GM18526 (cell line): Measurements from ENCODE around the gene YWHAQ.

Experiments
- POLR2A ChIP-seq: IDR thresholded peaks from 3 replicates; pipeline ENCODE4 v1.6.1; 2011; ENCODE audit not compliant: insufficient read length; ENCODE audit errors: extremely low read depth

YWHAQ gene

DNA sequence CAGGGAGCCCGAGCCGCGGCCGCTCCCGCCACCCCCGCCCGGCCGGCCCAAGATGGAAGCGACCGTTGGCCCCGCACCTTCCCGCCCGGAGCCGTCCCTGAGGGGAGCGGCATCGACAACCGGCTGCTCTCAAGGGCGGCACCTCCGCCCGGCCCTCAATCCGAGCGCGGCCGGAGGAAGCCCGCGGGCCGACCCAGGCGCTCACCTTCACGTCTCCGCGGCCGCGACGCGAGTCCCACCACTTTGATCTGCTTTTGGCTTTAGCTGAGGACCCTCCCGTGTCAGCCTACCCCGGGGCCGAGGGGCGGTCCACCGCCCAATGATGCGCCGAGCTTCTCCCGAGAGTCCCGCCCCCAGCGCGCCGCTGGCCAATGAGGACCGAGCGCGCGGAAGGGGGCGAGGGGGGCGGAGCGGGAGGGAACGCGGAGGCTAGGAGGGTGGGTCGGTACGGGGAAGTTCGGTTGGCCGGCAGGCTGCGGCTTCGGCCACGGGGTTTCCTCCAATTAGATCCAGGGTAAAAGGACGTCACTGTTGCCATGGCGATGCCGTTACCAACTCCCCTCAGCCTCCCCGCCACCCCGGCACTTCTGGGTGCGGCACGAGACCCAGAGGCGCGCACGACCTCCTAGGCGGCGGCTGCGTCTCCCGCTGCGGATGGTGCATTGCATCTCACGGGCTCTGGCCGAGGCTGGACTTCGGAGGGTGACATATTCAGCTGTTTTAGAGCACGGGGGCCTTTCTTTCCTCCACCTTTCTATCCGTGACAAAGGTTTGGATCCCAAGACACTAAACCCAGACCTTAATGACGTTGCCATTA is at the start of gene YWHAQ:
Gene YWHAQ, minus strand, starts transcription at position 262 of the 817 bp plus-strand sequence. CDS start 545 bp downstream, outside the sequence.
- TF ChIP-seq POLR2A: peak; percentile 97

DNA sequence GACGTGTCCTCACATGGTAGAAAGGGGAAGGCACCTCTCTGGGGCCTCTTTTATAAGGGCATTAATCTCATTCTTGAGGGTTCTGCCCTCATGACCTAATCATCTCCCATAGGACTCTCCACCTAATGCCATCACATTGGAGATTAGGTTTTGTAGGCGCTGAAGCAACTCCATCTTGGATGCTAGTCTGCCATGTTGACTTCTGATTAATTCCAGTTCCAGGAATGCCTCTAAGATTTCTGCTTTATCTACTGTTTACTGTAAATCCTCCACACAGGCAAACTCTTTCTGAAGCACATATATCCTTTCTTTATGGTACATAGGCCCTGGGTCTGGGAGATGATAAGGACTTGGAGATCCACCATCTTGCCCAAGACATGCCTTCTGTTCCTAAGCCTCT is 49.3 kb upstream of the YWHAQ start:
- TF ChIP-seq POLR2A: no peak

DNA sequence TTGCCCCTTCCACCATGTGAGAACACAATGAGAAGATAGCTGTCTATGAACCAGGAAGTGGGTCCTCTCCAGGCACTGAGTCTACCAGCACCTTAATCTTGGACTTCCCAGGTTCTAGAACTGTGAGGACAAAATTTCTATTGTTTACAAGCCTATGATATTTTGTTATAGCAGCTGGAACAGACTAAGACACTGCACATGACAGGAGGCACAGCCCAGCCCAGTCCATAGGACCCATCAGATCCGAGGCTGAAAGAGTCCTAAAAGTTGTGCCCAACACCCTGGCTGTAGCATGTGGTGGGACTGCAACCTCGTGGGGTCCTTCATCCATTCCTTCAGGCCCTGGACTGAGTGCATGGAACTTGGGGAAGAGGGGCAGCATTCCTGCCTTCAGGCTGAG is 48.4 kb upstream of the YWHAQ start:
- TF ChIP-seq POLR2A: no peak

DNA sequence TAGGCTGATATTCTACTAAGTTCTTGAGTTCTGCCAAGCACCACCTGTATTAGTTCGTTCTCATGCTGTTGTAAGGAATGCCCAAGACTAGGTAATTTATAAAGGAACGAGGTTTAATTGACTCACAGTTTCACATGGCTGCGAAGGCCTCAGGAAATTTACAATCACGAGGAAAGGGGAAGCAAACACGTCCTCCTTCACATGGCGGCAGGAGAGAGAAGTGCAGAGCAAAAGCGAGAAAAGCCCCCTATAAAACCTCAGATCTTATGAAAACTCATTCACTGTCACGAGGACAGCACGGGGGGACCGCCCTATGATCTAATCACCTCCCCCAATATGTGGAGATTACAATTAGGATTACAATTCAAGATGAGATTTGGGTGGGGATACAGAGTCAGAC is 47.7 kb upstream of the YWHAQ start:
- no peak for TF ChIP-seq POLR2A

DNA sequence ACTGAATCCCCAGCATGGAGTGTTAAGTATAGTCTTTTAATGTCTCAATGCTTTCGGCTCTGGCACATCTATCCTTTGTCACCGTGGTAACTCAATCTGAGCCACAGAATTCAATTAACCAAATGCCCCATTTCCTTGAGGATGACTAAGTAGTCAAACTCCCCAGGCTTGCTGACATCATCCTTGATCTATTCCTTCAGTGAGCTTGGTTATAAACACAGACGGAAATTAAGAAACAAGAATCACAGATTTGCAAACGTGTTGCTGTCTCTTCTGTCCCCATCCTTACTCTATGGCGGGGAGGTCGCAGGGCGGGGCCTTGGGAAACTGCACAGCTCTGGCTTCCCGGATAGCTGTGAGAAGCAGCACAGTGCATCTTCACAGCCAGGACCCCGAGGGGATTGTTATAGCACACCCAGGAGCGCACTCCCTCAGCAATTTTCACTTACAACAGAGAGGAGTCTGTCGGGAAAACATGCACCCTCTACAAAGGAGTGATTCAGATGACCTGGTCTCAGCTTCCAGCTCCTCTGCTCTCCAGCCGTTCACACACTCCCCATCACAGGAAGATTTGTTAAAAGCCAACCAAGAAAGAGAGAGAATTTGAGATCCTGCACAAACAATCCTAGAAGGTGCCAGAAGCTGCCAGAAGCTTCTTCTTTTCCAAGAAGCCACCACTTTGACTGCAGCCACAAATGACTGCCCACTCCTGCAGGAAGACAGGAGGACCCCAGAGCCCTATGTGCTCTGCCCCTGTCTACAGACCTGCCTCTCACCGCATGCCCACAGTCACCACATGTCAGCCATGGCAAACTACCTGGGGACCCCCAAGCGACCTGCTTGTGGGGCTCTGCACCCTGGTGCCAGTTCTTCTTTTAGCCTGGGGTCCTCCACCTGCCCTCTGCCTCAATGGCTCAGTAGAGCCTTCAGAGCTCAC is 44.9 kb upstream of the YWHAQ start:
- no peak for TF ChIP-seq POLR2A

DNA sequence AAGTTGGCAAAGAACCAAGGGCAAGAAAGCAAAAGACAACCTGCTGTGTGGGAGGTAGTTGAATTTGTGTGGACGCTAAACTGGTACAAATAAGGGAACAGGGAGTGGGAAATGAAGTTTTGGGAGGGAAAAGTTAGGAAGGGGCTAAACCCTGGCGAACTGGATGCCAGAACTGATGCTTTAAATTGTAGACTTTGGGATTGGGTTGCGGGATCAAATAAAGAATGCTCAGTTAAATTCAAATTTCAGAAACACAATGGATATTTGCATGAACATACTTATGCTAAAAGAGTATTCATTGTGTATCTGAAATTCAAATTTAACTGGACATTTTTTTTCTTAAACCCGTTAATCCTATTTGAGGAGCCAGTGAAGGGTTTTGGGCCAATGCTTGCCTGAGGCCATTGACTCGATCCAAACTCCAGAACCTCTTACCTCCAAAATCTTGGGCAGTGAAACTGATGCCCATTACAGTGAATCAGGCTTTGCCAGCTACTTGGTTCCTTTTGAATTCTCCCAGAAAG is 44.2 kb upstream of the YWHAQ start:
- TF ChIP-seq POLR2A: no peak

DNA sequence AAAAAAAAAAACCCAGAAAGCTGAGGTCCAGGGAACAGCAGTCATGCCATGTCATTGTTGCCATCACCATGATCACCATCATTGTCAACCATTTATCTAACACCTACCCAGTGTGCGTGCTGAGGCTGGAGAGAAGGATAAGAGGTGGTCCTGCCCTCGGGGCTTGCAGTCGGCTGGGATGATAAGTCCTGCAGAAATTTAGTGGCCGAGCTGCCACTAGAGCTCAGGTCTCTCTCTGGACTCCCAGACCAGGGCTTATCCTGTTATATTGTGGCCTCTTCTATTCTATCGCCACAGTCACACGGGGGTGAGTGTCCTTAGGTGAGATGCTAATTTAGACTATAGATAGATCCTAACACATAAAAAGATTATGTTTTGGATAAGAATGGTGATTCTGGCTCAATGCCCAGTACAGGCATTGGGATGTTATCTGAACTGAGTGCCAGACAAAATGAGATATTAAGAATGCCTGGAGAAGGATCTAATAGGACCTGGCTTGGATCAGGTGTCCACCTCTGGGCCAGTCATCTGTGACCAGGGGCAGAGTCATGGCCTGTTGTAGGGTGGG is 43.2 kb upstream of the YWHAQ start:
- no peak for TF ChIP-seq POLR2A

DNA sequence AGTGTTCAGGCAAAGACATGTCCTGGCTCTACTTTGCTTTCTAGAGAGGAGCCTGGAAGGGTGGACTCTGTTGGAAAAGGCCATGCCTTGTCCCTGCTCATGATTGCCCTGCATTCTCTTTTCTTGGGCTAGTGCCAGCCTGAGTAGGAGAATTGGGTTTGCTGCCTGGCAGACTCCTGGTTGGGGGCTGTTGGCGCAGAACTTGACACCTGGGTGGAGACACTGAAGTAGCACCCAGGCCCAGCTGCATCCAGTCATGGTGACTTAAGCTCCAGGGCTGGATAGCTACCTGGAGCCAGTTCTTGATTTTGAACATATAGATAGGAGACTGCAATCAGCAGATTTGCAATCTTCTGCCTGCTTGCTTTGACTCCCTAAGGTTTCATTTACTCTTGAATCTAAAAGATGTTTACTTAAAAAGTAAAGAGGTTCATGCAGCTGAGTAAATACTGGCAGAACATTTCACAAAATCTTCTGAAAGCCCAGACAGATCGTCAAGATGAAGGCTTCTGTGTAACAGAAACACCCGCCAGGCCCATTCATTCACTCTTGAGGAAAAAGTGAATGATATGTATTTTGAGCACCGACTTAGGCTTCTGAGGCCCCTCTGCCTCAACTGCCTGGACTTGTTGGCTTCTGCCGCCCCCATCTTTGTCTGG is 38.0 kb upstream of the YWHAQ start:
- no peak for TF ChIP-seq POLR2A

DNA sequence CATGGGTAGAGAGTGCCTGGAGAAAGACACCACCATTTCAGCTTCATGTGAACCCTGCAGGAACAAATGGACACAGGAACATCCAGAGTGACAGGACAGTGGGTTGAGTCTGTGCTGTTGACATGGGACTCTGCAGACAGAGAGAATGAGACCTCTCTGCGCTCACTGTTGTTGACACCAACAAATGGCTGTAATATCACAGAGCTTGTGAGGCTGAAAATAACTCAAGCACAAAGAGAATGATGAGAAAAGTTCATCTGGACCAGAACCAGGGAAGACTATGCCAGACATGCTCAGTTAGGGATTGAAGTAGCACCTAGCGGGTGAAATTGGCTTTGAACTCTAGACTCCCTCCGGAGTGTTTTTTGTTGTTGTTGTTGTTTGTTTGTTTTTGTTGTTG is 37.0 kb upstream of the YWHAQ start:
- no peak for TF ChIP-seq POLR2A

DNA sequence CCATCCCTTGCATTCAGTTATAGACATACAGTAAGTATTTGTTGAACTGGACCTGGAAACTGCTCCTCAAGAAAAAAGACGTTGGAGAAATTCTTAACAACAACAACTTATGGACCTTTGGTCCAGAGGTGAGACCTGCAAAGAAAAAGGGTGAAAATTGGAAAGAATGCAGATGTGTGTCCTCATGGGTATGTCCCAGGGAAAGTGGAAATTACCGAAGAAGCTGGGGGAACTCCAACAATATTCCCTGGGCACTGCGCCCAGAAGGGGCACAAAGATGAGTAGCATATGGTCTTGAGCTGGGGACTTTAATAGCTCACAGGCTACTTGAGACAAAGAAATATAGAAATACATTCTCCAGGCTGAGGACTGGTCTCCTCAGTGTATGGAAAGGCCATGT is 35.5 kb upstream of the YWHAQ start:
- no peak for TF ChIP-seq POLR2A

DNA sequence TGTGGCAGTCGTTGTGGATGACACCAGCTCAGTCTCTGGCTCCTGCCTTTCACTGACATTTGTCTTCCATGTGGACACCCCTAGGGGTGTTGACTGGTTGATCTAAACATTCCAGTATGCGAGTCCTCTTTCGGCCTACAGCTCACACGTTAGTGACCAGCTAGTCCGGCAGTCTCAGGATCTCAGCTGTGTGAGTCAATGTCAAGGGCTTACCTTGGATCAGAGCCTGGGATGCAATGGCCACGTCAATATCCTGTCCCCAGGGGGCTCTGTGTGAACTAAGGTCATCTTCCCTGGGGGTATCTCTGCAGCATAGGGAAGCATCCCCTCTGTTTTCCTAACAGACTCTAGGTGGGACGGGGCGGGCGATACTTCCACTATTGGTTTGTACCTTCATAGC is 35.1 kb upstream of the YWHAQ start:
- TF ChIP-seq POLR2A: no peak

DNA sequence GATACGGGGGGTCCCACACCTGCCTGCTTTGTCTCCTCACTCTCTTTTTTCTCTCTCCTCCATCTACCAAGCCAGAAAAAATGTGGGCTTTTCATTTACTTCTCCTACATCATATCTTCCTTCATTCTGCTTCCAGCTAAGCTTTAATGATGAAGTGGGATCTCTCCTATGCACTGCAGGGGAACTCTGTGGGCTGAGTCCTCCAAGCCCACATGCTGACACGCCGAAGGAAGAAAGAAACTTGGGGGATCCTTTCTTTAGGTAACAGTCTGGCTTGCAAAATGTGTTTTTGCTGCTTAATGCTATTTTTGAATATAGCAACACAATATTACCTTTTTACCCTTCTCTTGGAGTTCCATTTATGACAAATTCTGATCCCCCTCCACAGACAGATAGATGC is 33.6 kb upstream of the YWHAQ start:
- TF ChIP-seq POLR2A: no peak

DNA sequence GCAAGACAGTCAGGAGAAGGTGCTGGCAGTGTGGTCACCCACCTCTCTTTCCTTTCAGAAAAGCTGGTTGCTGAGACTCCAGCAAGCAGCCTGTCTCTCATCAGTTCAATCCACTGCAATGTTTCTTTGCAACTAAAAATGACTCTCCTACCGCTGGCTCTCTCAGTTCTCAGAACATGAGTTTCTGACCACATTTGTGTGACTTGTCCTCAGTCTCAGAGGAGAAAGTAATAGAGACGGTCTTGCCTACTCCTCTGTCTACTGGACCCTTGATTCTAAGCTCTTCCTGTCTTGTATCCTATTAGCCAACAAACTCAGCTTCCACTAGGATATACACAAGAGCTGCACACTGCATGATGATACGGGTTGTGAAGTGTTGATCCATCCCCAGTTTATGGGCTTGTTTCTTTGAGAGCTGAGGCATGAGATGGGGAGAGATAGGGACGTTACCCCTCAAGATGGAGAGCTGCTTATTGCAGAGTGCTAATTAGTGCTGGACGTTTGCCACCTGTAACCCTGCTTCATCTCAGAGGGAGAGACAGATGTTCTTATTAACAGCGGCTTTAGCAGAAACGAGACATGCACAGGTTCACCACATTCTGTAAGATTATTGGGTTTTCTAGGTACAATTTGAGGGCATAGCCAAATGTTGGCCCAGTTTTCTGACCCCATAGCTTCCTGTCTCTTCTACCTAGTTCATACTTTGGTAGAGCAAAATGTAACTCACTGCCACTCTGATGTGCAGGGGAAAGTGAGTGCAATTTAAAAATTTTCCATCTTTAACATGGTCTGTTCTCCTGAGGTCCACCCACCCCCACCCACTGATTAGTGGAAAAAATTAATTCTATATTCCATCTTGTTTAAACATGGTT is 32.4 kb upstream of the YWHAQ start:
- no peak for TF ChIP-seq POLR2A

DNA sequence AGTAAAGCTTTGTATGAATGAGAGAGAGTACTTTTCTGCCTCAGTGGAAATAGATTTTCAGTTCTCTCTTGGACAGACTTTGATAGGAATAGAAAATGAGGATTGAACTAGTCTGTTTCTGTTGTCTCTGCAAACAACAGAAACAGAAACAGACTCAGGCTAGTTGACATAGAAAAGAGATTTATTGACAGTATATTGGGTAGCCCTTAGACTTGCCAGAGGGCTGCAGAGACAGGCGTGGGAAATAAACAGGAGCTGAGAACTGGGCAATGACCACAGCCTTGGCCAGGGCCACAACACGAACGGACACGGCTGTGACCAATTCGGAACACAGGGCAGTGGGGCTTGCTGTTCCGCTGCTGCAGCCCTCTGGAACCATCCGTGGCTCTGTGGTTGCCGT is 30.5 kb upstream of the YWHAQ start:
- TF ChIP-seq POLR2A: no peak
